IMR-90 (cell line): ENCODE results near the gene RNF213. TPM values are rescaled to one million over a fixed set of nuclear protein-coding genes. Genes with fewer than 3 reads are reported as not detected.

Experiments used
- ATAC-seq: fragments of 200-7000 bp; cut with Tn5 transposase; 2 replicates; pipeline ENCODE4 v1.9.1; 2020; ENCODE audit warnings: low read depth, mild to moderate bottlenecking, moderate library complexity
- BruUV-seq: library from RNA; stranded (reverse); fragments of 400-500 nt; replicated peaks from 2 replicates; lab custom pipeline; 2021; lab: Mats Ljungman, UMichigan
- CTCF ChIA-PET: fragments of 300-600 bp; formaldehyde crosslinking; extraction: SDS; loops from one replicate; lab custom pipeline; 2021; ENCODE audit warnings: antibody characterized with exemption; lab: Yijun Ruan, JAX
- POLR2A ChIA-PET: fragments of 300-600 bp; sonication (Branson Sonifier 250); formaldehyde crosslinking; loops from one replicate; lab custom pipeline; 2022; ENCODE audit warnings: antibody characterized with exemption; ENCODE audit not compliant: unreplicated experiment; lab: Charles Lee
- DNase-seq: peaks from one replicate; pipeline ENCODE4 v3.0.0; 2013
- H2AFZ ChIP-seq: replicated peaks from 2 replicates; pipeline ENCODE3; 2013; ENCODE audit warnings: low read length, mild to moderate bottlenecking; ENCODE audit not compliant: poor library complexity
- H2AK5ac ChIP-seq: 2 replicates; pipeline ENCODE4 v1.6.1; 2013; ENCODE audit warnings: low read depth, low read length, inconsistent platforms
- H2AK9ac ChIP-seq: replicated peaks from 2 replicates; pipeline ENCODE3; 2013; ENCODE audit warnings: mild to moderate bottlenecking, low read depth, low read length, moderate library complexity; ENCODE audit not compliant: poor library complexity
- H2BK120ac ChIP-seq: 2 replicates; pipeline ENCODE4 v1.6.1; 2013; ENCODE audit warnings: low read depth, low read length, inconsistent platforms
- H2BK15ac ChIP-seq: 3 replicates; pipeline ENCODE4 v1.6.1; 2013; ENCODE audit warnings: low read depth, low read length, inconsistent platforms
- H2BK20ac ChIP-seq: 2 replicates; pipeline ENCODE4 v1.6.1; 2013; ENCODE audit warnings: low read depth, mild to moderate bottlenecking, inconsistent platforms, low read length, moderate library complexity
- H2BK5ac ChIP-seq: 2 replicates; pipeline ENCODE4 v1.6.1; 2013; ENCODE audit warnings: mild to moderate bottlenecking, low read depth, low read length, inconsistent platforms; ENCODE audit not compliant: poor library complexity, severe bottlenecking
- H3K14ac ChIP-seq: replicated peaks from 2 replicates; pipeline ENCODE4 v1.6.1; 2013; ENCODE audit warnings: low read depth, low read length, inconsistent platforms
- H3K18ac ChIP-seq: 2 replicates; pipeline ENCODE4 v1.6.1; 2013; ENCODE audit warnings: low read depth, low read length, control low read depth
- H3K23ac ChIP-seq: 2 replicates; pipeline ENCODE4 v1.6.1; 2013; ENCODE audit warnings: low read depth, low read length, inconsistent platforms
- H3K27ac ChIP-seq: 2 replicates; pipeline ENCODE4 v1.5.1; 2013; ENCODE audit warnings: mild to moderate bottlenecking, control low read depth, low read length; ENCODE audit not compliant: insufficient read depth
- H3K27me3 ChIP-seq: 2 replicates; pipeline ENCODE4 v1.6.1; 2013; ENCODE audit warnings: low read length; ENCODE audit not compliant: control insufficient read depth, insufficient read depth
- H3K36me3 ChIP-seq: 2 replicates; pipeline ENCODE4 v1.6.1; 2013; ENCODE audit warnings: low read length, mixed read lengths; ENCODE audit not compliant: control insufficient read depth, insufficient read depth
- H3K4ac ChIP-seq: 2 replicates; pipeline ENCODE4 v1.6.1; 2013; ENCODE audit warnings: low read depth, low read length, inconsistent platforms
- H3K4me1 ChIP-seq: 2 replicates; pipeline ENCODE4 v1.6.1; 2013; ENCODE audit warnings: low read length, mixed read lengths; ENCODE audit not compliant: control insufficient read depth, insufficient read depth
- H3K4me2 ChIP-seq: 2 replicates; pipeline ENCODE4 v1.6.1; 2013; ENCODE audit warnings: low read depth, mild to moderate bottlenecking, control low read depth, low read length, moderate library complexity
- H3K4me3 ChIP-seq: 2 replicates; pipeline ENCODE4 v1.5.1; 2013; ENCODE audit warnings: low read depth, mild to moderate bottlenecking, control low read depth, low read length, moderate library complexity; ENCODE audit not compliant: insufficient read depth
- H3K56ac ChIP-seq: 2 replicates; pipeline ENCODE4 v1.6.1; 2013; ENCODE audit warnings: low read length, inconsistent platforms; ENCODE audit not compliant: insufficient read depth; ENCODE audit errors: extremely low read depth
- H3K79me1 ChIP-seq, 2 experiments: 2 replicates each; pipeline ENCODE4 v1.6.1; 2013; ENCODE audit warnings: low read length in 2 of 2, inconsistent platforms in 1 of 2, low read depth in 1 of 2
- H3K9ac ChIP-seq: 2 replicates; pipeline ENCODE4 v1.6.1; 2013; ENCODE audit warnings: low read depth, low read length, control low read depth
- H3K9me1 ChIP-seq: 2 replicates; pipeline ENCODE4 v1.6.1; 2013; ENCODE audit warnings: low read length, inconsistent platforms; ENCODE audit not compliant: insufficient read depth
- H3K9me3 ChIP-seq: 2 replicates; pipeline ENCODE4 v1.6.1; 2013; ENCODE audit warnings: low read length; ENCODE audit not compliant: control insufficient read depth, insufficient read depth
- H4K20me1 ChIP-seq: 2 replicates; pipeline ENCODE4 v1.6.1; 2013; ENCODE audit warnings: low read length, inconsistent platforms; ENCODE audit not compliant: insufficient read depth
- H4K5ac ChIP-seq: 2 replicates; pipeline ENCODE4 v1.6.1; 2013; ENCODE audit warnings: mild to moderate bottlenecking, low read depth, low read length, control low read depth
- H4K8ac ChIP-seq, 2 experiments: 2 replicates each; pipeline ENCODE4 v1.6.1; 2013; ENCODE audit warnings: low read depth in 2 of 2, low read length in 2 of 2, control low read depth in 1 of 2, inconsistent platforms in 1 of 2
- H4K91ac ChIP-seq: 2 replicates; pipeline ENCODE4 v1.6.1; 2013; ENCODE audit warnings: low read depth, low read length, inconsistent platforms; ENCODE audit not compliant: insufficient read depth
- BHLHE40 ChIP-seq: fragments of 150-350 bp; IDR thresholded peaks from 2 replicates; pipeline ENCODE4 v1.6.1; 2016; ENCODE audit warnings: mild to moderate bottlenecking, low read depth, low read length
- CEBPB ChIP-seq: IDR thresholded peaks from 2 replicates; pipeline ENCODE4 v1.6.1; 2012; ENCODE audit warnings: low read depth, low read length, improper control_type of control experiment
- CHD1 ChIP-seq: IDR thresholded peaks from 2 replicates; pipeline ENCODE4 v1.6.1; 2012; ENCODE audit warnings: low read depth, low read length, improper control_type of control experiment
- CTCF ChIP-seq: conservative IDR thresholded peaks from 2 replicates; pipeline ENCODE4 v1.5.1; 2012; ENCODE audit warnings: mild to moderate bottlenecking, low read depth, low read length, improper control_type of control experiment
- ELK1 ChIP-seq: fragments of 150-350 bp; IDR thresholded peaks from 2 replicates; pipeline ENCODE4 v1.6.1; 2016; ENCODE audit warnings: low read depth, mild to moderate bottlenecking, low read length, moderate library complexity, borderline replicate concordance
- FOS ChIP-seq: fragments of 150-350 bp; IDR thresholded peaks from 2 replicates; pipeline ENCODE4 v1.6.1; 2016; ENCODE audit warnings: low read depth, low read length
- MAFK ChIP-seq: IDR thresholded peaks from 2 replicates; pipeline ENCODE4 v1.6.1; 2012; ENCODE audit warnings: low read depth, low read length, improper control_type of control experiment
- MAZ ChIP-seq: IDR thresholded peaks from 2 replicates; pipeline ENCODE4 v1.6.1; 2012; ENCODE audit warnings: low read depth, mild to moderate bottlenecking, low read length, improper control_type of control experiment, moderate library complexity, borderline replicate concordance
- MXI1 ChIP-seq: IDR thresholded peaks from 2 replicates; pipeline ENCODE4 v1.6.1; 2012; ENCODE audit warnings: low read depth, mild to moderate bottlenecking, low read length, moderate library complexity, borderline replicate concordance
- NFE2L2 ChIP-seq: fragments of 150-350 bp; IDR thresholded peaks from 2 replicates; pipeline ENCODE4 v1.6.1; 2016; ENCODE audit warnings: low read depth, mild to moderate bottlenecking, low read length
- POLR2A ChIP-seq: IDR thresholded peaks from 2 replicates; pipeline ENCODE4 v1.6.1; 2012; ENCODE audit warnings: mild to moderate bottlenecking, low read depth, low read length
- RAD21 ChIP-seq: IDR thresholded peaks from 2 replicates; pipeline ENCODE4 v1.6.1; 2012; ENCODE audit warnings: low read length, improper control_type of control experiment
- RCOR1 ChIP-seq: IDR thresholded peaks from 2 replicates; pipeline ENCODE4 v1.6.1; 2012; ENCODE audit warnings: mild to moderate bottlenecking, low read length, improper control_type of control experiment; ENCODE audit not compliant: insufficient replicate concordance
- RFX5 ChIP-seq: IDR thresholded peaks from 2 replicates; pipeline ENCODE4 v1.8.0; 2012; ENCODE audit warnings: low read depth, mild to moderate bottlenecking, low read length, moderate library complexity
- SMC3 ChIP-seq: fragments of 150-350 bp; IDR thresholded peaks from 2 replicates; pipeline ENCODE4 v1.6.1; 2016; ENCODE audit warnings: low read depth, mild to moderate bottlenecking, antibody characterized with exemption, low read length, moderate library complexity
- USF2 ChIP-seq: fragments of 150-350 bp; IDR thresholded peaks from 2 replicates; pipeline ENCODE4 v1.6.1; 2017; ENCODE audit warnings: mild to moderate bottlenecking, antibody characterized with exemption, low read length, low read depth
- WGBS, 2 experiments: methylation state at CpG; one replicate each; pipeline versions ENCODE4 v1.1.5 to v1.1.7; 2013; ENCODE audit warnings: missing lambda C conversion rate in 2 of 2; ENCODE audit not compliant: insufficient read length in 1 of 2; ENCODE audit errors: extremely low coverage in 2 of 2; 5-methylcytosine and 5-hydroxymethylcytosine counted together
- dilution Hi-C: fragments of 300-500 bp; cut with HindIII; formaldehyde crosslinking; loops from one replicate; pipeline ENCODE4 v1.14.3; 2018; ENCODE audit warnings: low sequenced_read_pairs; ENCODE audit not compliant: unreplicated experiment
- in situ Hi-C: fragments of 300-500 bp; cut with MboI; formaldehyde crosslinking; loops from 3 replicates; pipeline ENCODE4 v1.14.3; 2019; ENCODE audit warnings: low sequenced_read_pairs, inconsistent platforms, mixed read lengths
- intact Hi-C: fragments of 100-400 bp; cut with micrococcal nuclease; formaldehyde crosslinking; loops from 2 replicates; pipeline ENCODE4 v1.10.0; 2022
- polyA plus RNA-seq, 3 experiments: library from polyadenylated mRNA; depleted of rRNA; stranded (reverse); fragments of >200 nt; gene quantifications; 2 replicates each; pipeline ENCODE4 v1.2.3, GENCODE V29; 2012; ENCODE audit warnings: low replicate concordance in 1 of 3
- total RNA-seq: library from RNA; depleted of rRNA; stranded (reverse); fragments of >200 nt; gene quantifications from 2 replicates; pipeline ENCODE4 v1.2.3, GENCODE V29; 2012

RNF213 gene
- total and polyA plus RNA-seq, 2 of the 4 experiments (the other 2 are of a cell fraction) = 23.4 to 36.0 TPM

GRCh38 chr17:80331820-80332219 lies 71.2 kb downstream of the RNF213 start:
- intact Hi-C loops = no loop called here
- POLR2A ChIA-PET = interaction anchor here (0.6 kb wide), 1 partner anchor 260 kb away, joined by 3 read pairs; no protein-coding TSS in a partner anchor
- H4K5ac ChIP-seq = no peak overlapping the region
- WGBS, 2 experiments = 100% methylated on average over 4 of the region's 10 CpGs; no CpG with 5 or more reads in 1 of the 2 experiments
- H3K18ac ChIP-seq = no peak overlapping the region
- no peak overlapping the region for H3K23ac ChIP-seq
- no peak for TF ChIP-seq CTCF
- no peak for TF ChIP-seq ELK1
- TF ChIP-seq CHD1 = no peak
- TF ChIP-seq USF2 = no peak
- no peak for TF ChIP-seq POLR2A
- no peak for TF ChIP-seq RAD21
- no peak for TF ChIP-seq NFE2L2
- no peak for TF ChIP-seq MXI1
- TF ChIP-seq CEBPB = no peak
- no peak for TF ChIP-seq MAFK
- no peak for TF ChIP-seq RFX5
- no peak for TF ChIP-seq BHLHE40
- TF ChIP-seq SMC3 = no peak
- no peak for TF ChIP-seq FOS
- TF ChIP-seq MAZ = no peak
- no peak for TF ChIP-seq RCOR1
- no peaks in the 10 kb centered on the region for H3K4me1 ChIP-seq
- no peak overlapping the region for H3K9ac ChIP-seq
- no peak overlapping the region for H3K4ac ChIP-seq
- no TSS peak for BruUV-seq
- no peak overlapping the region for H2BK120ac ChIP-seq
- in situ Hi-C loops = no loop called here
- no peak overlapping the region for H3K14ac ChIP-seq
- peaks cover 66% of the 10 kb centered on the region for H3K36me3 ChIP-seq
- ATAC-seq (no peak), DNase-seq (no peak)
- H3K27me3 ChIP-seq = no peaks in the 10 kb centered on the region
- H3K9me1 ChIP-seq = no peaks in the 10 kb centered on the region
- H2AK5ac ChIP-seq = no peak overlapping the region
- no peak overlapping the region for H3K56ac ChIP-seq
- dilution Hi-C loops = no loop called here
- no peak overlapping the region for H3K4me3 ChIP-seq
- no peak overlapping the region for H2AK9ac ChIP-seq
- H3K27ac ChIP-seq = no peak overlapping the region
- 0 out of 4 replicates have a peak, but pooled peaks cover 0 to 2% of the 10 kb centered on the region in 2 experiments for H3K79me1 ChIP-seq
- no peak overlapping the region for H4K8ac ChIP-seq
- no peaks in the 10 kb centered on the region for H4K20me1 ChIP-seq
- no peak overlapping the region for H4K91ac ChIP-seq
- H3K4me2 ChIP-seq = no peak overlapping the region
- no peak overlapping the region for H2BK5ac ChIP-seq
- CTCF ChIA-PET = no interaction called here
- H2BK15ac ChIP-seq = no peak overlapping the region
- H2AFZ ChIP-seq = no peak overlapping the region
- H2BK20ac ChIP-seq = no peak overlapping the region
- no peaks in the 10 kb centered on the region for H3K9me3 ChIP-seq
